GM04503 (cell line): ENCODE results near the gene DPT.
"Not testable (repeated sequence)": the region's sequence is repeated elsewhere in the genome, so short reads cannot be mapped to it uniquely, and the experiment has no call there.

ENCODE experiments used
- DNase-seq: peaks from one replicate; pipeline ENCODE4 v3.0.0-alpha.2; 2012; ENCODE audit warnings: low read depth

The DPT gene

DNA sequence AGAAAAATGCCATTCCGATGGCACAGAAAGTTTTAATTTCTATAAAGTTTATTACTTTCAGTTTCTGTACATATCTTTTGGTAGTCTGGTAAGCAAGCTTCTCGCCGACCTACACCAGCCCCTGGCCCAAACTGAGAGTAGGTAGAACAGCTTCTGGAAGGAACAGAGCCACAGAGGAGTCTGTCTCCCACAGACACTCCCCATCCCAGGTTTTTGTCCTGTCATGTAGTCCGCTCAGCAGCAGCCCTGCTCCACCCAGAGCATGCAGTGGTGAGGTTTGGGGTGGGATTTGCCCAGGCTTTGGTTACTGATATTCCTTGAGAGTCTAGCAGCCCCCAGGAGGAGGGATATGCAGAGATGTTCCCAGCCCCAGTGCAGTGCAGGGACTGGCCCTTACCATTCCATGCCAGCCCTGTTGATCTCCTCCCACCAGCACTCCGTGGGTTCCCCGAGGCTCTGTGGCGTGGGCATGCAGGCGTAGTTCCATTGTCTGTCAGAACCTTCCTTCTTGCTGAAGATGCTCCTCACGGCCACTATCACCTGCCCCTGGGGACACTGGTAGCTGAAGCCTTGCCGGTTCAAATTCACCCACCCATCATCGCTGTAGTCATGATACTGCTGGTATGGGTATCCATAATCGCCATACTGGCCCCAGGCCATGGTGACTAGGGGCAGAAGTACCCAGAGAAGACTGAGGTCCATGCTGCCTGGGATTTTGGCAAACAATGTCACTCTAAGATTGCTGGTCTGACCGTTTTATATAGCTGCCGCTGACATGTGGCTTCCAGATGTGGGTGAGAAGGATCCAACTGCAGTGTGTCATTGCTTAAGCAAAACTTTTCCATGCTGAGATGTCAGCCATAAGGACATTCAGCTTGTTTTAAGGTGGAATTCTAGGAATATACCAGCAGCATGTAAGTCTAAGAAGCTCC is at the start of gene DPT:
TSS of gene DPT (minus strand) at position 734 of the 932 bp plus-strand sequence. CDS start at position 702, 32 bp downstream.
- DNase-seq, result peak; percentile 66

DNA sequence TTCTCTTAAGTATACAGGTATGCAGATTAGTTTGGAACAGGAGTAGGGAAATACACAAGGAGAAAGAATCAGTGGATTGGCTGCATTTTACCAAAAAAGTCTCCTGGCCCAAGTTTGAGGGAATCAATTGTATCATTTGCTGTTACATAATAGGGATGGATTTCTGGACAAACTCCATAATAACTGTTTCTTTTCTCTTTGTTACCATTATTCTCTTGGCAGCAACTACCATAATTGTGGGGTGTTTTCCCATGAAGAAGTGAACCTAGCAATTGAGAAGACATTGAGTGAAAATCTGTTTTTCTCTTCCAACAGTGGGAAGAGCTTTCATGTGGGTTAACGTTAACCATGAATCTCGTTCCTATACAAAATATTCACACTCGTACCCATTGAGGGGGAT is 46.4 kb upstream of the DPT start:
- no peak for DNase-seq

DNA sequence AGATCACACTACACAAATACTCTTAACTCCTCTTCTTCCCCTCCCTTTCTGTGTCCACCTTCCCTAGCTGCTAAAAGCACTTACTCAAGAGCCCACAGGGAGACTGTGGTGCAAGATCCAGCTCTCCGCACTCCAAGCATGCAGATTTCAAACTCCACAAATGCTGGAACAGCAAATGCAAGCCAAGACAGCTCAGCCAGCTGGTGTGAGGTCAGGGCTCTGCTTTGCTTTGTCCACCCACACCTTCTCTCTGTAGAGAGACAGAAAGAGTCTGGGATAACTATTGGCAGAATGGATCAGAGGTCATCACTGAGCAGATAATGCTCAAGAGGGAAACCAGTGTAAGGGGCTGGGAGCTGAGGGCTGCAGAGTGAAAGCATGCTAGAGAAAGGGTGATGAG is 45.2 kb upstream of the DPT start:
- no peak for DNase-seq

DNA sequence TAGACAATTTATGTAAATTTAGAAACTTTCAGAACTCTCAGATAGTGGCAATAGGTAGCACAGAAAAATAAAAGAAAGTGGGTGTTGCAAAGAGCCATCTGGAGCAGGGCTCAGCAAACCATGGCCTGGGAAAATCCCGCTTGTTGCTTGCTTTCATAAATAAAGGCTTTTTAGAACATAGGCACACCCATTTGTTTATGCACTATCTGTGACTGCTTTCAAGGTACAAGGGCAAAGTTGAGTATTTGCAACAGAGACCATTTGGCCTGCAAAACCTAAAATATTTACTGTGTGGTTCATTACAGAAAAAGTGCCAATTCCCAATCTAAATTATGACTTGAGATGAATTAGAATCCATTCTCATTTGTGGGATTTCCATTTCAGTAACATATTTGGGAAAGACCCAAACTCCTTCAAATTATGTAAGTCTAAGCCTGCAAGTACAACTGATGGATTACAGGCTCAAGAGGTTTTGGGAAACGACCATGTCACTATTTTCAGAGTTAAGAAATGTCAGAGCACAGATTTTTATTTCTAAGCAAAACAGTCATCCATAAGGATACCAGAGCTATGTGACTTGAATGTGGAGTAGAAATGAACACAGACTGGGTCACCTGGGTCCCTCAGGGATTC is 43.5 kb upstream of the DPT start:
- no peak for DNase-seq

DNA sequence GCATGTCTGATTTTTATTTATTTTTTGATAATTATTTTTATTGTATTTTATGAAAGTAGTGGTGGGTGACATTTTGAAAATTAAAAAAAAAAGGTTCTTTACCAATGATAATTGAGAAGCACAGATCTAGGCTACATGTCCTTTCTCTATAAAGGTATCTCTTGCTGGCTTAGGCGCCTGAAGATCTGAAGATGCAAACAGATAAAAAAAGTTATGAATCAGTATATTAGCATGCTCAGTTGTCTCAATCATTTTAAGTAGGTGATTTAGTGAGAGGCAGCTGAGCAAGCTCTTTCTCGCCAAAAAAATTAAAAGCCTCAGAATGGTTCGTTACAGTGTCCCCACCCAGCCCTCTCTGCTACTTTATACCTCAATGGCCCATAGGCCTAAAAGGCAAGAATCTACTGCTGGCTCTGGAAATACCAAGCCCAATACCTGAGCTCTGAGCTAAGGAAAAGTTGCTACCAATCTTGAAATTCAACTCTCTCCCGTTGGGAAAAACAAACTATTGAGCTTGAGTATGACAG is 42.2 kb upstream of the DPT start:
- DNase-seq, result no peak

DNA sequence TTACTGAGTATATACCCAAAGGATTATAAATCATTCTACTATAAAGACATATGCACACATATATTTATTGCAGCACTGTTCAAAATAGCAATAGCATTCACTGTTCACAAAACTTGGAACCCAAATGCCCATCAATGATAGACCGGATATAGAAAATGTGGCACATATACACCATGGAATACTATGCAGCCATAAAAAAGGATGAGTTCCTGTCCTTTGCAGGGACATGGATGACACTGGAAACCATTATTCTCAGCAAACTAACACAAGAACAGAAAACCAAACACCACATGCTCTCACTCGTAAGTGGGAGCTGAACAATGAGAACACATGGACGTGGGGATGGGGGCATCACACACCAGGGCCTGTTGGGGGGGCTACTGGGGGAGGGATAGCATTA is 40.9 kb upstream of the DPT start:
- DNase-seq, result not testable (repeated sequence)

DNA sequence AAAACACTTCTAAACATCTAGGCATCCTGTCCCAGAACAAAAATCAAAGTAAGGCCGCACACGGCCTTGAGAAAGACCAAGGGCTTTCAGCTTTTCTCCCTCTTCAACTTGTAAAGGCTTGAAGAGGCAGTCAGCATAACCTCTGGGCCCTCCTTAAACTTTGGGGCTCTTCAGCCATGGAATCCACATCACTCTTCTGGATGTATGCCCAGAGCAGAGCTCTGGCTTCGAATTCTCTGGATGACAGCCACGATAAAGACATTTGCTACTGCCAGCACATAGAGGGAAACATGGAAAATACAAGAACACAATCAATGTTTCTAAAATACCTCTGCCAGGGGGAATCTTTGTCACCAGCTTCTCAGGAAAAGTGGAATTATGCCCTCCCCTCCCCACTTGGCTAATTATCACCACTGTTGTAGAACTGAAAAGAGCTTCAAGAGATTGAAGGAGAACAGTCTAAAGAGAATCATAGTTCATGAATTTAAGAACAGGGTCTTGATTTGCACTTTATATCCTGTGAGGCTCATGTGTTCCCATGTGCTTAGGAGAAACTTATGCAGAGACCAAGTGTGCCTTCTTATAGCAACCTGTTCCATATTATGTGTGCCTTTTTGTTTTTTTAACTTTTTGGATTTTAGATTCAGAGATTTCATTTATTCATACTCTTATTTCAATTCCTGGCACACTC is 39.0 kb upstream of the DPT start:
- DNase-seq, result peak; percentile 30

DNA sequence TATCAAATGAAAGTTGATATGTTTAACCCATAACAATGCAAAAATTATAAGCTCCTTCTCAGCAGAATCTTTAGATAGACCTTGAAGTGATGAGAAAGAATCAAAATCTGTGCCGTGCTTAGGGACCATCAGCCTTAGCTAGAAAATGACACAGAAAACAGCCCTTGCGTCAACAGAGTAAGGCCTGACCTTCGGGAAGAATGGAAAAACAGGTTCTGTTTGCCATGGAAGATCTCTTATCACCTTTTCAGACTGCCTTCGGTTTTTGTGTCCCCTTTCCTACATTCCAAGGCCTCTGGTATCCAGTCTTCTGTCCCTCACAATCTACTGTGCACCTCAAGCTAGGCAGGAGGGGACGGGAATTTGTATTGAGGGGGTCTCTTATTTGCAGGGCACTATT is 37.6 kb upstream of the DPT start:
- DNase-seq, result no peak

DNA sequence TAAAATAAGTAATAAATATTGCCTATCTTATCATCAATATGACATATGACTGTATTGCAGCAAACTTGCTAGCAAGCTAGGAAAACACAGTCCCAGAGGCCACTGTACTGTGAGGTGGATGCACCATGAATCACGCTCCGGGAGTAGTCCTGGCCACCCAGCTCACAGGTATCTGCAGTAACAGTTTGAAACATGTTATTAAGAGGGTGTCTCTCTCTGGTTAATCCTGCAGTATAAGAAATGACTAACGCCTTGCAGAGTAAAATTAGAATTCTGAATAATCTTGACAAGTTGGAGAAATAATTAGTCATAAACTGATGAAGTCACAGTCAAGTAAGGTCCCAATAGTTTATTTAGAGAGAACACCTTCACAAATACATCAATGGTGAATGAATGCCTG is 34.0 kb upstream of the DPT start:
- DNase-seq, result no peak

DNA sequence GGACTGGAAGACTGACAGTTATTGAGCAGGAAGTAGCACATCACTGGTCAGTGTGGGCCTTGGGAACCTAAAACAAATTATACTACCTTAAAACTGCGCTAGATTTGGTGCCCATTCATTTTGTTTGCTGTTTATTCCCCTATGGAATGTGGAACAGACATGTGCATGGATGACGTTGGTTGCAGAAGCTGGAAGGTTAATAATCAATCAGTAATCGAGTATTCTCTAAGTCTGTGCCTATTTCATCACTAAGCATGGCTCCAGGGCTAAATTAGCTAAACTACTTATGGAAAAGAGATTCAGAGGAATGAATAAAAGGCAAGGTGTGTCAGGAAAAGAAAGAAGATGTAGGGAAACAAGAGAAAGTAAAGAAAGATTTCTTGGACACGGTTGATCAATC is 33.5 kb upstream of the DPT start:
- no peak for DNase-seq

DNA sequence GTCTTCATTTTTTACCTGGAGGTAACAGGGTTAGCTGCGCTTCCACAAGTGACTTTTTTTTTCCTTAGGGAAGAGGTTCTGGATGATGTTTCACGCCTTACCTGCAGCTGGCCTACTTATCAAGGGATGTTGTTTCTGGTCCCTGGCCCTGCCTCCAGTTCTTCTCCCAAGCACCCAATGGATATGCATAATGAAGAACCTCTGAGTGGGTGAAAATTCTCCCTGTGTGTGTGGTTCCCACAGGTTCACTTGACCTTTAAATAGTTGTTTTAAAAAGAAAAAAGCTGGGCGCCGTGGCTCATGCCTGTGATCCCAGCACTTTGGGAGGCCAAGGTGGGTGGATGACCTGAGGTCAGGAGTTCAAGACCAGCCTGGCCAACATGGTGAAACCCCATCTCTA is 31.8 kb upstream of the DPT start:
- no peak for DNase-seq

DNA sequence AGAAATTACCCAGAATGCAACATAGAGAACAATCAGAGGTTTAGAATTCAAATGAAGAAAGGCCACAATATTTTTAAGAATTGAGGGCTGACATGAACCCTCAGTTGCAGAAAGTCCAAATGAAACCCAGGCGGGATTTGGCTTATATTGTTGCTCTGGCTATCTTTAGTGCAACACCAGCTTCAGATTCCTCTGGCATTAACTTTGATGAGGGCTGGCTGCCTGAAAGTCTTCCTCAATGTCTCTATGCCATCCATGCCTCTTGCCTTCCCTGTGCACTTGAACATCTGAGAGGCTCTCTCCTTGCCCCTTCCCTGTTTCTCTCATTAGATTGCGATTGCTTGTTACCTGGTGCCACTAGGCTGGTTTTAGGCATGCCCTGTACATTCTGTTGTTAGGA is 31.2 kb upstream of the DPT start:
- no peak for DNase-seq

DNA sequence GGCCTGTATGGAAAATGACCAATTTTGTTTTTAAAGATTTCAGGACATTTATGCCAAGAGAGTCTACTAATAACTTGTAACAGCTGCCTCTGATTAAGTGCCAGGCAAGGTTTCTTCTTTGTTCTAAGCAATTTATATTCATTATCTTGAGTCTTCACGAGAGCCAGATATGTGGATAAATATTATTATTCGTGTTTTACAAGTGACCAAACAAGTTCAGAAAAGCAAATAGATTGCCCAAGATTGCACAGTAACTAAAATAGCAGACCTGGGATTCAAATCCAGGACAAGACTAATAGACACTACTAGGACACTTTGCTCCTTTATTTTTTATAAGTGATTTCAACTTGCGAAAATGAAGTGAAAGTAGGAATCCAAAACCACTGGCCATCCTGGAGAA is 30.1 kb upstream of the DPT start:
- DNase-seq, result no peak

DNA sequence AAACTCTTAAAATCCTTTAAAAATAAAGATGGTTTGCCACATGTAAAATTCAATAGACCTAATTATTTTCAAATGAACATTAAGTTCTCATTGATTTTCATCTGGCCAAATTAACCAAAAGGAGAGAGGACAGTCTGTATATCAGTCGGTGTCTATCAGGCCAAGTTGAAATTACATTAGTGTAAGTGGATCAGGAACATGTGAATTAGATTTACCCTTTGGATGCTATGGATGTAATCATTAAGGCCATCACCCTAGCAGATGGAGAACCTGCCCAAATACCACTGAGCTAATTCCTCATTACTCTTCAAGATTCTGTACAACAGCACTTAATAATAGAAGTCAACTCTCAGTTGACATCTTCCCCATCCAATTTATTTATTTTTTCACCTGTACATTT is 29.5 kb upstream of the DPT start:
- no peak for DNase-seq

DNA sequence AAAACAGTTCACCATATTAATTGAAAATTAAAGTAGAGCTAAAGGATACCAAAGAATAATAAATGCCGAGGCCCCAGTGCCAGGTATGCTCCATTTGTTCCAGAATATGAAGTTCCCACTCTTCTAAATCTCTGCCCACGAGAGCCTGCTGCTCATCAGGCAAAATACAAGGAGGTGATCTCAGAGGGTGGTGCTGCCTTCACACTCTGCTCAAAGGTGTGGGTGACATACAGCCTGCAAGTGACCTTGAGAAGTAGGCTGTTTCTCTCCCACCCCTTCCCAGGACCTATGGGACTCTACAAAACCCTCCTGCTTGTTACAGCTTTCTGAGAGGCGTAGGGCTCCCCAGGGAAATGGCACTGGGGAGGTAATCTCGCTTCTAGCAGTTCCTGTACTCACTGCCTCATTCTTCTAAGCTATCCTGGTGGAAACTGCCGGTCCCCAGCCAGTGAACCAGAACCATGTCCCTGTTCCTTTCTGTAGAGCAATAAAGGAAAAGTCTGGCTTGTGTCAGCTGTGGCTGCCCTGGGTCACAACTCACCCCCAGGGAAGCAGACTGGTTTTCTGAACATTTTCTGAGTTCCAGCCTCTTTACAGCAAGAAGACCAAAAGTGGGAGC is 26.9 kb upstream of the DPT start:
- no peak for DNase-seq

DNA sequence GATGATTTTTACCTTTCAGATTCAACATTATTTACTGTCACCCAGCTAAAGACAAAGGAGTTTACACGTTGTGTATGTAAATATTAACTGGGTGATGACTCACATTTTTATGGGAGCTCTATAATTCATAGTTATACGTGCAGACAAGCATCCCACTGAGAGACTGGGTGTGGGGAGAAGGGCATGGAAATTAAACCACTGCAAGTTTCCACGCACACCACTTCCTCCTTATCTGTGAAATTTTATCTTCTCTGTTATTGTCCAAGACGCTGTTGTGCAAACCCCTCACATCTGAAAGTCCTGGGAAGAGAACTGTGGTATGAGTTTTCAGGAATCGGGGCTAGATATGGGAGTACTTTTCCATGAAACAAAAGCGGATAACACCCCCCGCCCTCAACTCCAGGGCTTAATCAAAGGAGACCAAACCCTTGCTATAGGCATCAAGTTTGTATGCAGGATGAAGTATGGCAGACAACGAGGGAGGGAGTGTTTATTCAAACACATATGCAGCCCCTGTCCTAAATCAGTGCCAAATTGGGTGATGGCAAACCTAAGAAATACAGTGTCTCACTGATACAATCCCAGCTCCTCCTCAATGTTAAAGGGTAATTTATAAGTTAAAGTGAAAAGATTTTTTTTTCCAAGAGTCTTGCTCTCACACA is 23.3 kb upstream of the DPT start:
- DNase-seq, result no peak

DNA sequence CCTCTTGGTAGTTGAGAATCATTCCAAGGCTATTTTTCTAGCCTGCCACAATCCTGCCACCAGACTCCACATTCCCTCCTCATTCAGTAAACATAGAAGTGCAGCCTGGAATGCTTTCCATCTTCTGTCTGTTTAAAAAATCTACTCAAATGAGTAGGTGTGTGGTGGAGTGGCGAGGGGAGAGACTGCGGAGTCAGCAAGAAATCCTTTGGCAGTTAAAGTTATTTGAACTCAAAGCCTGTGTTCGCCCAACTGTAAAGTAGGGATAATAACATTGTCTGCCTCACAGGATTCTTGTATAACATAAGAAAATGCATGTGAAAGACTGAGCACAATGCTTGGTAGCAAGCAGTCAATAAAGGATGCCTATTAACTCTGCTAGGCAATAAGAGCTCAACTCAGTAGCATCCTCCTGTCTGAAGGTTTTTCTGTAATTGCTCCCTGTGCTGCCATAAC is 22.2 kb upstream of the DPT start:
- DNase-seq, result no peak

DNA sequence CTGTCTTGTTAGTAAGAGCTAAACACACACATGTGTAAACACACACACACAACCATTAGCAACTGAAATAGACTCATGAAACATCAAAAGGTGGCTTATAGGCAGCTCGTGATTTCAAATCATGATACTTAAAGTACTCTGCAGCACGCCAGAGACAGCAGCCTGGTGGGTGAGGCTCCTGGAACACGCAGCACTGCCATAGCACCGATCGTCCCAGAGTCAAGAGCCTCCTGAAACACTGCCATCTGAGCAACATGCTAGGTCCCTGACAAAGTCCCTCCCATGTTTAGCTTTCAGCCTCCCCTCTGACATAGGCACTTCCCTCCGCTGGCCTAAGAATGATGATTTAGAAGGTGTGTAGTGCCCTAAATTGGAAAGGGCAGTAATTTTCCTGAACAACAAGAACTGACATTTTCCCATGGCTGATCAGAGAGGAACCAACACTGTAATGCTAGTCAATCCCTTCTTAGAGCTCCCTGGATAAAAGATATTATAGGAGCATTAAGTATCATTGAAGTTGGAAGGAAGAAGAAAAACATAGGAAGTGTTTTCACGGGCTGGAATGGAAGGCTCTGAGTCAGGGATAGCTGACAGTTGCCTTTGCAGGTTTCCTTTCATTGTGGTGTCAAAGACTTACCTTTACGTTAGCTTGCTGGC is 14.1 kb upstream of the DPT start:
- DNase-seq, result no peak

DNA sequence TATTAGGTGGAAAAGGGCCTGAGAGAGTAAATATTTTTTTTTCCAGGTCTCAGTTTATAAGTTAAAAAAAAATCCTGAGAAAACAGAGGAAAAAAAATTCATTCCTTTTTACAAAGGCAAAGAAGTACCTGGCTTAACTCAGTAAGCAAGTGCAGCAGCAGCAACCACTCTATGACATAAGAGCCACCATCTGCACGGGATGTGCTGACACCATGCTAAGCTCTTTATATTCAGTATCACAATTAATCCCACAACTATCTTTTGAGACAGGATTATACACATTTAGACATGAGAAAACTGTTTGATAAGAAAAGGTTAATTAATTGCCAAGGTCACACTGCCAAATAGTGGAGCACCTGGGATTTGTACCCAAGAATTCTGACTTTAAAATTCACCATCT is 13.4 kb upstream of the DPT start:
- DNase-seq, result no peak

DNA sequence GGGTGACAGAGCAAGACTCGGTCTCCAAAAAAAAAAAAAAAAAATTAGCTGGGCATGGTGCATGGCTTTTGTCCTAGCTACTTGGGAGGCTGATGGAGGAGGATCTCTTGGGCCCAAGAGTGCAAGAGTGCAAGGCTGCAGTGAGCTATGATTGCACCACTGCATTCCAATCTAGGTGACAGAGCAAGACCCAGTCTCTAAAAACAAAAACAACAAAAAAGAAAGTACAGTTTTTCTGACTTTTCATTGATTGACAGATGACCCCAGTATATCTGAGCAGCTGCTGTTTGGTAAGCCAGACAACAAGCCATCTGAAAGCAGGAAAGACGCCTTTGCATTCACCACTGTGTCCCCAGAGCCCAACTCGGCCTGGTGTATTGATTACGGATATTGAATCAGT is 10.9 kb upstream of the DPT start:
- DNase-seq, result no peak

DNA sequence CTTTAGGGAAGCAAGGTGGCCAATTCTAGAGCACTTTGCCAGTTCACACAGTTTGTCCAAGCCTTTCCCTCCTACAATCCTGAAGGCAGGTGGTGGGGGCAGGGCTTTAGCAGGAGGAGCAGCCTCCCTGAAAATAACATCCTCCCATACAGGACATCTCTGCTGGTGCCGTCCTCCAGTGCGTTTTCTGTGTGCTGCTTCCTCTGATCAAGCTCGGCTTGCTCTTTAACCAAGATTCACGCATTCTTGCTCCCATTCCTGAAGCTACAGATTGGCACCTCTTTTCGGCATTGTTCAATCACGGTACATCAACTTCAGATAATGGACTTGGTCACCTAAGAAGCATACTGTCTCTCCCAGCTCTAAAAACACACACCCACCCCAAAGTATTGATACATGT is 7.5 kb upstream of the DPT start:
- DNase-seq, result no peak
